Hematopoietic multipotent progenitor cell treated with erythropoietin and hydrocortisone succinate and interleukin-3 and kit ligand, for 15 days (in vitro differentiated cells): Measurements from ENCODE around the gene LDLR.
"Not testable (repeated sequence)": the region's sequence is repeated elsewhere in the genome, so short reads cannot be mapped to it uniquely, and the experiment has no call there.

Experiments used
- DNase-seq: peaks from one replicate; pipeline ENCODE4 v3.0.0-alpha.2; 2015; ENCODE audit warnings: low spot score

Gene LDLR

GRCh38 chr19:11141937-11142527 lies 52.8 kb downstream of the LDLR start:
- DNase-seq: no peak

- DNase-seq: no peak
Observed at GRCh38 chr19:11142528-11143171, 53.4 kb downstream of the LDLR start.

DNA sequence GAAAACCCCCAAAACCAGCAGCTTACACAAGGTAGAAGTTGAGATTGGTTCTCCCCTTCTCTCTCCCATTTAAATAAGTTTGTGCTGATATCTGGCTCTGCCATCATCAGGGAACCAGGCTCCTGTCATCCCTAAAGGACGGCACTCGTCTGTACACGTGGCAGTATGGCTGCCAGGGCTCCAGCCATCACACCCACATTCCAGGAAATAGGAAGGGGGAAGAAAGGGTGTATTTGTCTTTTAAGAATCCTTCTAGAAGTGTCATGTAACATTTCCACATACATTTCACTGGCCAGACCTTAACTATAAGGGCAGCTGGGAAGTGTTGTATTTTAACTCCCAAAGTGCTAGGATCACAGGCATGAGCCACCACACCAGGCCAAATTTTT lies 56.3 kb downstream of the LDLR start:
- no peak for DNase-seq

DNA sequence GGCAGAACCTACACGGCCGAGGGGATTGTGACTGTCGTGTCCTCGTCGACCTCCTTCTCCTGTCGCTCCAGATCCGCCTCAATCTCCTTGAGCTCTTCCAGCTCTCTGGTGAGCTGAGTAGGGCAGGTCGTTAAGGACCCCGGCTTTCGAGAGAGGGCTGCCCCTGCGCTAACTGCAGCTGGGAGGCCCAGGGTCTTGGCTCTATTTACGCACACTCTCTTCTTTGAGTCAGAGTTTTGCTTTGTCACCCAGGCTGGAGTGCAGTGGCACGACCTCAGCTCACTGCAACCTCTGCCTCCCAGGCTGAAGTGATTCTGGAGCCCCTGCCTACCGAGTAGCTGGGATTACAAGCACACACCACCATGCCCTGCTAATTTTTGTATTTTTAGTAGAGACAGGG lies 58.7 kb downstream of the LDLR start:
- no peak for DNase-seq

DNA sequence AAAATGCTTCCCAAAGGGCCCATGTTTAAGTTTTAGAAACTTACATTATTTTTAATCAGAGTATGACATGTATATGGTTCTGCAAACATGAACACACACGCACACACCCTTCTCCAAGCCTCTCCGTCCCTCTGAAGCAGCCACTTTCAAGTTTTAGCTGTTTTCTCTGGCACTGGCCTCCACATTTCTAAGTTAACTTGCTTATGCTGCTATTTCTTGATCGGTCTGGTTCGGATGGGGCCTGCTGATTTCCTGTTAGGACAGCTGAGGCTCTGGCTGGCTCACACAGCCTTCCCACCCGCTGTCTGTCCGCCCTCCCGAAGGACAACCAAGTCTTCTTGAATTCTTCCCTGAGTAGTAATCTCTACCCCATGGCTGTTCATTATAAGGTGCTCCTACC lies 61.9 kb downstream of the LDLR start:
- no peak for DNase-seq

GRCh38 chr19:11152318-11153062 lies 63.2 kb downstream of the LDLR start:
- DNase-seq: no peak

GRCh38 chr19:11154683-11155047 lies 65.4 kb downstream of the LDLR start:
- DNase-seq: peak; percentile 38

- peak; percentile 98 for DNase-seq
Observed at GRCh38 chr19:11155373-11156120, 66.3 kb downstream of the LDLR start, which contains the start of gene SPC24. Gene SPC24, minus strand, starts transcription at chr19:11155782. Its CDS starts 6 bp downstream, at chr19:11155776.

- no peak for DNase-seq
Observed at GRCh38 chr19:11159598-11160439, 70.6 kb downstream of the LDLR start.

DNA sequence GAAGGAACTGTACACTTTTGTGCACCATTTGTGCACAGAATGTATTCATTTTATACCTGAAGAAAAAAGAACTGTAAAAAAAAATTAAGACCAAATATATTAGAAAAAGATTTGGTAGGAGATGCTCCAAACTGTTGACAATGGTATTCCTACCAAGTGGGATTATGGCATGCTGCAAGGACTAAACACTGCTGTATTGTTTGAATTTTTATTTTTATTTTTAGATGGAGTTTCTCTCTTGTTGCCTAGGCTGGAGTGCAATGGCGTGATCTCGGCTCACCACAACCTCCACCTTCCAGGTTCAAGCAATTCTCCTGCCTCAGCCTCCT lies 71.1 kb downstream of the LDLR start:
- DNase-seq: not testable (repeated sequence)

DNA sequence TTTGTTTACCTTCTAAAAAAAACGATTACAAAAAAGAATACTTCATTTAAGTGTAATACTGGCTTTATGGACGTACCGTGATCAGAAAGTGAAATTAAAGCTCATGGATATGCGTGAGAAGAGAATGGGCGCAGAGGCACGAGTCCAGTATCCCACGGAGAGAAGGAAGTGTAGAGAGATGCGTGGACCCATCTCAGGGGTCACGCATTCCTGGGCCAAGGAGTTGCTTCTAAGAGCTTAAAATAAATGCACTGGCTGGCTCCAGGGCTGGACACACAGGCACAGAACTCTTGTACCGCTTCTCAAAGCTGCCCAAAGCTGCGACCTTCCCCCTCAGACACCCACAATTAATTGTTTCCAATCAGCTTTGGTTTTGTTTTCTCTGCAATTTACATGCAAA lies 75.0 kb downstream of the LDLR start:
- DNase-seq: no peak

DNA sequence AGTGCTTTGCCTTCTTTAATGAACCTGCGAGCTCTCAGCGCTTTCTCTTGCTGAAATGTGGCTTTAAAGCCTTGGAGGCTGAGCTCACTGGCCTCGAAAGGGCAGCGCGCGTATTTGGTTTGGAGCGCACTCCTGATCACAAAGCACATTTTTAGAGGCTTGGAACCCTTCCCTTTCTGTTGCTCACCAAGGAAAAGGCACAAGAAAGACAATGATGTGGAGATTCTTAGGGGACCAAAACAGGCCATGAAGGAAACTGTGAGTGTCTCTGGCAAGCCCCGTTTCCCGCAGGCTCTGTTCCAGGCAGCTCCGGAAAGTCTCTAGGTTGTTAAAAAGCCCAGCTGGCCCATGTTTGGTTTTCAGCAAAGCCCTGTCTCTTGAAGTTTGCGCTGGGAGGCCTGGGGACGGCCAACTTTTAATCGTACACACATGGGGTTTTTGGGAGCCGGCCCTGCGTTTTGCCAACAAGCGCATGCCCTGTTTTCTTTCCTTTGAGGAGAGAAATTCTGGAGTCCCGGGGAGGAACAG lies 75.7 kb downstream of the LDLR start:
- no peak for DNase-seq

- DNase-seq: no peak
Observed at GRCh38 chr19:11165486-11166030, 76.3 kb downstream of the LDLR start.

DNA sequence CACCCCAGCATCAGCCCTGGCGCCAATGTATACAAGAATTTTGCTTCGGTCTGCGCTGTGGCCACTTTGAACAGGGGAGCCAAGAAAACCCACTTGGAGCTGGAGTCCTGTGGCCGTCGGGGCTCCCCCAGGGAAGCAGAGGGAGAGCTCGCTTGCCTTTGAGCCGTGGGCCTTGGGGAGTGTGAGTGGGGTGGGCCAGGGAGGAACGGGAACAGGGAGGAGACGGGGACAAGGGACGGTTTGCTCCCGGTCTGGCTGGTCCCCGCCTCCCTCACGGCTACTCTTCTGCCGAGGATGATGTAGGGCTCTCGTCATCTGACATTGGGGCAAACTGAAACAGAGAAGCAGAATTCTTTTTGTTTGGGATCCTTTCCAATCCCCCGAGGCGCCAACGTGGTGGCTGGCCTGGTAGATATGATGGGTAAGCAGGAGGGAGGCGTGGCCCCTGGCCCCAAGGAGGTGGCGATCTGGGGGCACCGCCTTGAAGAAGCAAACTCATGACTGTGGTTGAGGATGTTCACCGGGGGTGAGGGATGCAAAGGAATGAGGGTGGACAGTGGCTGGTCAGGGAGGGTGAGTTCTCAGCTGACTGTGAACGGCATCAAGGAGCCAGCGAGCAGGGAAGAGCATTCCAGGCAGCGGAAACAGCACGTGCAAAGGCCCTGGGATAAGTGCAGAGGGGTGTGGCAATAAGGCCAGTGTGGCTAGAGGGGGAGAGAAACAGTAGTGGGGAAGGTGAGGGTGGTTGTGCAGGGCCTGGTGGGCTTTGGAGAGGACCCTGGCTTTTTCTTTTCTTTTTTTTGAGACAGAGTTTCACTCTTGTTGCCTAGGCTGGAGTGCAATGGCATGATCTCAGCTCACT lies 77.2 kb downstream of the LDLR start:
- DNase-seq: no peak

DNA sequence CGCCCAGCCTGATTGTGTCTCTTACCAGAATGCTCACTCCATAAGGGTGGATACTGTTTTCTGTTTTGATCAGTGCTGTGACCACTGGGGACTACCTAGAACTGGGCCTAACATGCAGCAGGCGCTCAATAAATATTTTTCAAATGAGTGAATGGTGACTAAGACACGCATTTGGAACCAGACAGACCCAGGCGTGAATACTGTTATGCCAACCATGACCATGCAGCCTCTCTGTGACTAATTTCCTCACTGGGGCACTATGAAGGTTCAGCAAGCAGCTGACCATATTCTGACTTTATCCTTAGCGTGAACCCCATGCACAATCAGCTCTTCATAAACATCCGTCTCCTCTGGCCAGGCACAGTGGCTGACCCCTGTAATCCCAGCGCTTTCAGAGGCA lies 79.3 kb downstream of the LDLR start:
- DNase-seq: no peak

- DNase-seq: no peak
Observed at GRCh38 chr19:11169896-11170678, 80.8 kb downstream of the LDLR start.

GRCh38 chr19:11171144-11171543 lies 81.9 kb downstream of the LDLR start:
- no peak for DNase-seq

DNA sequence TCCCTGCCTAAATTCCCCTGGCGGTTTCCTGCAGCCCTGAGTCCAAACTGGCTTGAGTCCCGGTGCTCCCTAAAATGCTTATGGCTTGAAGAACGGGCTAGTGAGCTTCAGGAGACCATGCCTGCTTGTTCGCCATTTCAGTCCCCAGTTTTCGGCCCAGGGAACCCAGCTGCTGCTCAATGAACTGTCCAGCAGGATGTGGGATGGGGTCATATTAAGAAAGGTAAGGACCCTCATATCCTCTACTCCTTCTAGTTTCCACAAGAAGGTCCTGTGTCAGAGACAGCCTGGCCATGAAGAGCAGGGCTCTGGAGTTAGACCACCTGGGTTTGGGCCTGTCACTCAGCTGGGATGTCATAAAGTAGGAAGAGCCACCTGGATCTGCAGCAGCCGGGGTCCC lies 83.3 kb downstream of the LDLR start:
- DNase-seq: no peak

DNA sequence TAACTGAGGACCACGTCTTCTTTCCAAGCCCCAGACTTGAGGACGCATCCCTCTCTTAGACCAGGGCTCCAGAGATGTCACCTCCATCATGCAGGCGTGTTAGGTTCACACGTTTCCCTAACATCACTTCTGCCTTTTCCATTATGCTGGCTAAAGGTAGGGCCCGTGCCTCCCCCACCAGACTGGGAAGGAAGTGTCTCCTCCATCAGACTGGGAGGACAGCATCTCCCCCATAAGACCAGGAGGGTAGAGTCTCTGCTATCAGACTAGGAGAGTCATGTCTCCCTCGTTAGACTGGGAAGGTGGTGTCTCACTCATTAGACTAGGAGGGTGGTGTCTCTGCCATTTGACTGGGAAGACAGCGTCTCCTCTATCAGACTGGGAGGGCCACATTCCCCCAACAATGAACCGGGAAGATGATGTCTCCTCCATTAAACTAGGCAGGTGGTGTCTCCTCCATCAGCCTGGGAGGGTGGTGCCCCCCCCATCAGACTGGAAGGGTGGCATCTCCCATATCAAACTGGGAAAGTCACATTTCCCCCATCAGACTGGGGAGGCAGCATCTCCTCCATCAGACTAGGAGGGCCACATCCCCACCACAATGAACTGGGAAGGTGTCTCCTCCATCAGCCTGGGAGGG lies 84.4 kb downstream of the LDLR start:
- no peak for DNase-seq
